IPS-18c (cell line): ENCODE data around the gene FXYD7.
"Not testable (repeated sequence)": the region's sequence is repeated elsewhere in the genome, so short reads cannot be mapped to it uniquely, and the experiment has no call there.

Source experiments
- H3K4me3 ChIP-seq: 2 replicates; pipeline ENCODE4 v1.7.0; 2013; ENCODE audit warnings: low read depth, mild to moderate bottlenecking, low read length, moderate library complexity; ENCODE audit not compliant: insufficient read depth
- H3K9me3 ChIP-seq: one replicate; pipeline ENCODE4 v1.6.1; 2013; ENCODE audit warnings: mild to moderate bottlenecking, low read length, moderate library complexity; ENCODE audit not compliant: control insufficient read depth, insufficient read depth

FXYD7 gene

DNA sequence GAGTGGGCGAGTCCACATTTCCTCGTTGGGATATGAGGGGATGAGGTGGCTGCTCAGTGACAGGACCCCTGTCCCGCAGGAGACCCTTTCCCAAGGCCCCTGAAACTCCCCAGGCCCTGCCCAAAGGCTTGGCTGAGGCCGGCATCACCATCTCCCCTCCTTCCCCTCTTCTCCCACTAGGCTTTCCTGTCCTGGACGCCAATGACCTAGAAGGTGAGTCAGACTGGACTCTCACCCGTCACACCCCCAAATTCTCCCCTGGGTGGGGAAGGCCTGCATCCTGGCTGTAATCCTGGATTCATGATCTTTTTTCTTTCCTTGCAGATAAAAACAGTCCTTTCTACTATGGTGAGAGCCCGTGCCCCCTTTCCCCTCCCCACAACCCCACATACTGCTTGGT is 22.2 kb upstream of the FXYD7 start:
- no peak overlapping the region for H3K4me3 ChIP-seq
- no peaks in the 10 kb centered on the region for H3K9me3 ChIP-seq

DNA sequence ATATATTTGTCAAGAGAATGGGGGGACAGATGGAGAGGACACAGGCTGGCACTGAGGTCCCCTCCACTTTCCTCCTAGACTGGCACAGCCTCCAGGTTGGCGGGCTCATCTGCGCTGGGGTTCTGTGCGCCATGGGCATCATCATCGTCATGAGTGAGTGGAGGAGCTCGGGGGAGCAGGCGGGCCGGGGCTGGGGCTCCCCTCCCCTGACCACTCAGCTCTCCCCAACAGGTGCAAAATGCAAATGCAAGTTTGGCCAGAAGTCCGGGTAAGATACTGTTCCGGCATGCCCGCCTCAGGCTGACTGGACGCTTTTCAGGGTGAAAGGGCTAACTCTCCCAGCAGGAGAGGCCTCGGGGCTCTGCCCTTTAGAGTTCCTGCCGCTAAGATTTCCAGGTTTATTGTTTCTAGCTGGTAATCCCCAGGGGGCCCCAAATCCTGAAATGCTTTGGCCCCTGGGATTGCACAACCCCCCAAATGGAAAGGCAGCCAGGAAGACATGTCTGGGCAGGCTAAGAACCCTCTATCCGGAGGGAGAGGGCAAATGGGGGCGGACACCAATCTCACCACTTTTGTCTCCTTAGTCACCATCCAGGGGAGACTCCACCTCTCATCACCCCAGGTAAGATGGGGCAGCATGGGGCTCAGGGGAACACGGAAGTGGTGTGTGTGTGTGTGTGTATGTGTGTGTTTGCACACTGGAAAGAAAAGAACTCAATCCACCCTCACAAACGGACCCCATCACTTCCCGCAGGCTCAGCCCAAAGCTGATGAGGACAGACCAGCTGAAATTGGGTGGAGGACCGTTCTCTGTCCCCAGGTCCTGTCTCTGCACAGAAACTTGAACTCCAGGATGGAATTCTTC is 20.1 kb upstream of the FXYD7 start:
- no peaks in the 10 kb centered on the region for H3K9me3 ChIP-seq

DNA sequence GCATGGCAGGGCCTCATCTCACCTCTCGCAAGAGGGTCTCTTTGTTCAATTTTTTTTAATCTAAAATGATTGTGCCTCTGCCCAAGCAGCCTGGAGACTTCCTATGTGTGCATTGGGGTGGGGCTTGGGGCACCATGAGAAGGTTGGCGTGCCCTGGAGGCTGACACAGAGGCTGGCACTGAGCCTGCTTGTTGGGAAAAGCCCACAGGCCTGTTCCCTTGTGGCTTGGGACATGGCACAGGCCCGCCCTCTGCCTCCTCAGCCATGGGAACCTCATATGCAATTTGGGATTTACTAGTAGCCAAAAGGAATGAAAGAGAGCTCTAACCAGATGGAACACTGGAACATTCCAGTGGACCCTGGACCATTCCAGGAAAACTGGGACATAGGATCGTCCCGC is 19.5 kb upstream of the FXYD7 start:
- Histone ChIP-seq H3K4me3 (no peak overlapping the region), H3K9me3 (no peaks in the 10 kb centered on the region)

More for the DNA sequence above, 20.1 kb upstream of the FXYD7 start:
- H3K4me3 ChIP-seq: no peak overlapping the region

DNA sequence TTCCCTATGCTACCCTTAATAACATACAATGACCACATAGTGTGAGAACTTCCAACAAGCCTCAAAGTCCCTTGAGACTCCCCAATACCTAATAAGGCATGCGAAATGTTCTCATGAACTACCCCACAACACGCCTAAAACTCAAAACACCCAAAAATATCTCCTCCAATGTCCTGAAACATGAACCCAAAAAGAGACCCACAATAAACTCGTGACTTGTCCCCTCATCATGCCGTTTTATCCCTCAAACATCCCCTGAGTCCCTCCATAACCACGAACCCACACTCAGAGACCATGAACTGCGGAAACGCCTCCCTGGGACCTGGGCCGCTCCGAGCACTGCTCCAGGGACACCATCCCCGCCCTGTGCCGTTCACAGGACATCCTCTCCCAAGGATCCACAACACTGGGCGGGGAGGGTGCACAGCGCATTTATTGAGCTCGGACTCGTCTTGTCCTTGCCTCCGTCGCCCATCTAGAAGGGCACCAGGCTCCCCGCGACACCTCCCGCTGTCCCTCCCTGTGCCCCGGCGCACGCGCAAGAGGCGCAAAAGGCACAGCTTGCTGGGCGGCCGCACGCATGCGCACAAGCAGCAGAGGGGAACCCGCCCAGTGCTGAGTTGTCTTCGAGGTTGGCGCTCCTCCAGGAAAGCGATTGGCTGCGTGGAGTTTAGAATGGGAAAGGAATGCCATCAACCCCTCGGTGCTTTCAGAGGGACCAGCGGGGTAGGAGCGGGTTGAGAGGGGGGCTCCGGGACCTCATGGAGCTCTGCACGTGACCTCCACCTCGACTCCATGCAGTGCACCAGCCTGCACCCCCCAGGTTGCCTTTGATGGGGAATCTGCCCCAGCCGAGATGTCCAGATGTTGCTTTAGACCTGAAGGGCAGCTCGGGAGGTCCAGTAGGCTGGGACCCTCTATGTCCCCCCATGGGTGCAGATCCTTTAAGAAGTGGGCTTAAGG is 18.7 kb upstream of the FXYD7 start:
- H3K9me3 ChIP-seq: no peaks in the 10 kb centered on the region

DNA sequence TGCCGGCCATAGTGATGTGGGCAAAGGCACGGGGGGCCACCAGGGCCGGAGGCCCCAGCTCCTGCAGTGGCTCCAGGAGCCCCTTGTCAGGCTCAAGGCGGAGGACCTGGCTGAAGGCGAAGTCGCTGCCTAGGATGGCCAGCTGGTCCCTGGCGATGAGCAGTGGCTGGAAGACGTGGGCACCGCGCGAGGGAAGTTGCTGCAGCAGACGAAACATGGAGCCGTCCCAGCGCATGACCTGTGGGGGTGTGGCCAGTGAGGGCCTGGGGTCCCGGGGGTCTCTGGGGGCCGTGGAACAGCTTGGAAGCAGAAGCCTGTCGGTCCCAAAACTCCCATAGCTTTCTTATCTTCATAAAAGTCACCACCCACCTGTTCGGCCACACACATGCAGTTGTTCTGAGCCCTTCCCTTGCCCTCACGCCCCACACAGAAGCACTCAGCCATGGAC is 17.8 kb upstream of the FXYD7 start:
- H3K9me3 ChIP-seq: no peaks in the 10 kb centered on the region

More for the DNA sequence above, 18.7 kb upstream of the FXYD7 start:
- 0 out of 2 replicates have a peak overlapping the region, but pooled peaks have one; percentile 17 for H3K4me3 ChIP-seq

DNA sequence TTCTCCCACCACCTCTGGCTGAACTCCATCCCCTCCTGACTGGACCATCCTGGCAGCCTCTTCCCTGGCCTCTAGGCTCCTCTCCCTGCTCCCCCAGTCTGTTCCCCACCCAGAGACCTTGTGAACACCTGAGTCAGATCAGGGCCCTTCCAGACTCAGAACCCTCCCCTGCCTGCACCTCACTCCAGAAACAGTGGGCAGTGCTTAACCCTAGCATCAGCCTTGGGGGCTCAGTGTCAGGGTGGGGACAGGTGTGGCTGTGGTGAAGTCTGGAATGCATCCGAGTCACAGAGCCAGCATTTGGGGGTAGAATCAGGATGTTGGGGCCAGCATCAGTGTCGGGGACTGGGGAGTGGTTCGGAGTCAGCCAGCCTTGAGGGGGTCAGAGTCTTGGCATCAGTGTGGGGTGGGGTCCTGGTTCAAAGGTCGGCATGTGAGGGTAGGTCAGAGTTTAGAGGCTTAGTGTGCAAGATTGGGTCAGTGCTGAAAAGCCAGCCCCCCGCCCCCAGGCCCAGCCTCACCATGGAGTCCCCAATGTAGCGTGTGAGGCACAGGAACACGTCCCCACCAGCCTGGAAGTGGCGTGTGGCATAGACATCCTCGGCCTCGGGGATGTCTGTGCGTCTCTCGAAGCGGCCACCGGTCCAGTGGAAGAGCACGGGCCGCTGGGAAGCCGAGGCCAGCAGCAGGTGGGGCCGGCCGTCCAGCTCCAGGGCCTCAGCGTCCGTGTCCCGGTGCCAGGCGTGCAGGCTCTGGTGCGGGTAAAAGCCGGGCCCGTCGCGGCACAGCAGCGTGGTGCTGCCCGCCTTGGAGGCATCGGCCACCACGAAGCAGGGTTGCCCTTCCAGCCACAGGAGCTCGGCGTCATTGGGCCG is 17.1 kb upstream of the FXYD7 start:
- H3K9me3 ChIP-seq: no peaks in the 10 kb centered on the region

More for the DNA sequence above, 17.8 kb upstream of the FXYD7 start:
- no peak overlapping the region for H3K4me3 ChIP-seq

DNA sequence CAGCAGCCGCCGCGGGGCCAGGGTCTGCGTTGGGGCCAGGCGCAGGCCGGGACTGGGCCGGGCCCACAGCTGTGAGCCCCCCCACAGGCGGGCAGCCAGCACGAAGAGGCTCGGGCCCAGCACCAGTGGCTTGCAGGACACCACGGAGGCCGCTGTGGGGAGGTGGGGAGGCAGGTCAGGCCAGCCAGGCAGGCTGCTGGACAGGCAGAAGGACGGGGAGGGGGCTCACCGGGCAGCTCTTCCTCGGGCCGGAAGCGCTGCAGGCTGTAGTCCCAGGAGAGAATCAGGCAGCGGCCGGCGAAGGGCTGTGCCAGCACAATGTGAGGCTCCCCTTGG is 16.5 kb upstream of the FXYD7 start:
- no peaks in the 10 kb centered on the region for H3K9me3 ChIP-seq
- no peak overlapping the region for H3K4me3 ChIP-seq

More for the DNA sequence above, 17.1 kb upstream of the FXYD7 start:
- H3K4me3 ChIP-seq: no peak overlapping the region

DNA sequence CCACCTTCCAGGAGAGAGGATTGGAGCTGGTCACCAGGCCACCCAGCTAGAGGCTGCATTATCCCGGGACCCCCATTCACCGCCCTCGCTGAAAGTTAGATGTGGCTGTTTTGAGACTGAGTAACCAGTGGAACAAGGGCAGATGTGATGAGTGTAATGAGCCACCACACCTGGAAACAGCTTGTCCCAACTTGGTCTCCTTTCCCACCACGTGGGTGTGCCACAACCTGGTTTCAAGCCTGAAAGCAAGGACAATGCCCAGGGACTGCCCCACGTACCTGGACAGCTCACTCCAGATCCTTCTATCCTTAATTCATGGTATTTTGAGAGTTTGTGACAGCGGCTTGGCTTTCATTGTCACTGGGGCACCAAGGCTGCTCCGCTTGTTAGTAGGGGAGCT is 15.2 kb upstream of the FXYD7 start:
- H3K4me3 ChIP-seq: no peak overlapping the region
- no peaks in the 10 kb centered on the region for H3K9me3 ChIP-seq

DNA sequence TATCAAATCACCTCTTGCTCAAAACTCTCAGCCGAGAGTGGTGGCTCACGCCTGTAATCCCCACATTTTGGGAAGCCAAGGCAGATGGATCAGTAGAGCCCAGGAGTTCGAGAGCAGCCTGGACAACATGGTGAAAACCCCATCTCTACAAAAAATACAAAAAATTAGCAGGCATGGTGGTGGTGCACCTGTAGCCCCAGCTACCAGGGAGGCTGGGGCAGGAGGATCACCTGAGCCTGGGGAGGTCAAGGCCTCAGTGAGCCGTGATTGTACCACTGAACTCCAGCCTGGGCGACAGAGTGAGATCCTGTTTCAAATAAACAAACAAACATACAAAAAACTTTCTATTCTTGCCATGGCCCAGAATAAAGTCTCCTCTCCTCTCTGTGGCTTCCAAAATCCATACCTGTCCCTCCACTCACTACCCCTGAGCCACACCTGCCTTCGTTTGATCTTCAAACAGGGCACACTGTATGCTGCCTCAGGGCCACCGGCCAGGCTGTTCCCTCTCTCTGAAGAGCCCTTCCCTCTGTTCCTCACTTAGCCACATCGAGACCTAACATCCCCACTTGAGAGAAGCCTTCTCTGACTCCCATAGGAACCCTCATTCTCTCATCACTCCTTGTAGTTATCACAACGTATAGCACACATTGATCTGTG is 14.5 kb upstream of the FXYD7 start:
- Histone ChIP-seq H3K4me3 (no peak overlapping the region), H3K9me3 (no peaks in the 10 kb centered on the region)

DNA sequence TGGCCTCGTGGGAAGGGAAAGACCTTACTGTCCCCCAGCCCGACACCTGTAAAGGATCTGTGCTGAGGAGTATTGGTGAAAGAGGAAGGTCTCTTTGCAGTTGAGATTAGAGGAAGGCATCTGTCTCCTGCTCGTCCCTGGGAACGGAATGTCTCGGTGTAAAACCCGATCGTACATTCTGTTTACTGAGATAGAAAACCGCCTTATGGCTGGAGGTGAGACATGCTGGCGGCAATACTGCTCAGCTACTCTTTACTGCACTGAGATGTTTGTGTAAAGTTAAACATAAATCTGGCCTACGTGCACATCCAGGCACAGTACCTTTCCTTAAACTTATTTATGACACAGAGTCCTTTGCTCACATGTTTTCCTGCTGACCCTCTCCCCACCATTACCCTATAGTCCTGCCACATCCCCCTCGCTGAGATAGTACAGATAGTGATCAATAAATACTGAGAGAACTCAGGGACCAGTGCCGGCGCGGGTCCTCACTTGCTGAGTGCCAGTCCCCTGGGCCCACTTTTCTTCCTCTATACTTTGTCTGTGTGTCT is 13.3 kb upstream of the FXYD7 start:
- not testable (repeated sequence) for H3K4me3 ChIP-seq, H3K9me3 ChIP-seq

DNA sequence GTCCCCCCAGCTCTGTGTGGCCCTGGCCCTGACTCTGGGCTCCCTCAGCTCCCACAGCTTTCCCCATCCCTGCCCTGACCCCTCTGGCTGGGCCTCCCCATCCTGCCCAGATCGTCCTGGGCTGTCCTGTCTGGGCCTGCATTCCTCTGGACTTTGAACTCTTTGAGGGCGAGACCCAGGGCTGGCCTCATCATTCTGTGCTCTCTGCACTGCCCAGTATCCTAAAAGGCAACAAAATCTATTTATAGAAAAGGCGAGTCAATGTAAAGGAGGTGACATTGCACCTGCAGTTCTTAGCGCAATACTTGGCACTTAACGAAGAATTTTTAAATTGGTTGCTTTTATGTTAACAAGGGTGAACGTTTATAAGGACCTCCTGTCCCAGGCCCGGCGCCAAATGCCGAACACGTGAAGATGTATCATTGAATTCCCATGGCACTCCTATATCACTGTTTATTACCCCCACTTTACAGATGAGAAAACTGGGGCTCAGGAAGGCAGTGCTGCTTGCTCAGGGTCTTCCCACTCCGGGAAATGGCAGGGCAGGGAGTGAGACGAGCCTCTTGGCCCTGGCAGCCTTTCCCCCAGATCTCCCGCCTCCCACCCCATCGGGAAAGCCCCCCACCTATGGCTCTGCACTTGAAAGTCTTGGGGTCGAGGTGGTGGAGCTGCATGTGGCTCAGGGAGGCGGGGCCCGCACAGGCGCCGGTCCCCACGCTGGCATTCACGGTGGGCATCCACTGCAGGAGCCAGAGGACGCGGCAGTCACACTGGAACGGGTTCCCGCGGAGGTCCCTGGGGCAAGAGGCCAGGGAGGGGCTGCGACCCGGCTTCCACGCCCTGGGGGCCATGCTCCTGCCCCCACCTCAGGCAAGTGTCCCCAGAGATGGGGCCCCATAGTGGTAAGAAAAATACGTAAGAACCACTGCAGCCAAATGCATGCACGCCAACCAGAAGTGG is 12.0 kb upstream of the FXYD7 start:
- H3K4me3 ChIP-seq: no peak overlapping the region
- H3K9me3 ChIP-seq: no peaks in the 10 kb centered on the region

DNA sequence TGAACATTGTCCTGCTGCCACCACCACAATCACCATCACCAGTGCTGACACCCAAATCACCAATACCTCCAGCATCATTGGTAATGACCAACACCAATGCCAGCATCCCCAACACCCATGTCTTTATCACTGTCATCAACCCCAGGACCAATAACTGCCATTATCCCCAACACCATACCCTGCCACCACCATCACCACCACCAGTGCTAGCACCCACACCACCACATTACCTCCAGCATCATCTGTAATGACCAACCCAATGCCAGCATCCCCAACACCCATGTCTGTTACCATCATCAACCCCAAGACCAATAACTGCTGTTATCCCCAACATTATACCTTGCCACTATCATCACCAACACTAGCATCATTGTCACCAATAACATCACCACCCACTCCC is 10.8 kb upstream of the FXYD7 start:
- H3K9me3 ChIP-seq: no peaks in the 10 kb centered on the region
- no peak overlapping the region for H3K4me3 ChIP-seq

DNA sequence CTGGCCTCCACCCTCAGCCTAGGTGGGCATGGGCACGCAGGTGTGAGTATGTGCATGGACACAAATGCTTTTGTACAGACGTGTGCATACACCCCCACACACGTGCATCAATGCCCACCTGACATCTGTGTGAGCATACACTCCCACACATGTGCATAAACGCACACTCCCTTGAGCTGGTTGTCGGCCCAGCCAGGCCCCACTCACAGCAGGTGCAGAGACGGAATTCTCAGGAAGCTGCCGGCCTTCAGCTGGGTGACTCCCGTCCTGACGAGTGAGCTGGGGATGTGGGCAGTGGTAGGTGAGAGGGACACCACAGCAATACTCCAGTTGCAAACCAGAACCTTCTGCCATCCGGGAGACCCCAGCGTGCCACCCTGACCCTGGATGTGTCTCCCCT is 9.2 kb upstream of the FXYD7 start:
- Histone ChIP-seq H3K4me3 (no peak overlapping the region), H3K9me3 (no peaks in the 10 kb centered on the region)

DNA sequence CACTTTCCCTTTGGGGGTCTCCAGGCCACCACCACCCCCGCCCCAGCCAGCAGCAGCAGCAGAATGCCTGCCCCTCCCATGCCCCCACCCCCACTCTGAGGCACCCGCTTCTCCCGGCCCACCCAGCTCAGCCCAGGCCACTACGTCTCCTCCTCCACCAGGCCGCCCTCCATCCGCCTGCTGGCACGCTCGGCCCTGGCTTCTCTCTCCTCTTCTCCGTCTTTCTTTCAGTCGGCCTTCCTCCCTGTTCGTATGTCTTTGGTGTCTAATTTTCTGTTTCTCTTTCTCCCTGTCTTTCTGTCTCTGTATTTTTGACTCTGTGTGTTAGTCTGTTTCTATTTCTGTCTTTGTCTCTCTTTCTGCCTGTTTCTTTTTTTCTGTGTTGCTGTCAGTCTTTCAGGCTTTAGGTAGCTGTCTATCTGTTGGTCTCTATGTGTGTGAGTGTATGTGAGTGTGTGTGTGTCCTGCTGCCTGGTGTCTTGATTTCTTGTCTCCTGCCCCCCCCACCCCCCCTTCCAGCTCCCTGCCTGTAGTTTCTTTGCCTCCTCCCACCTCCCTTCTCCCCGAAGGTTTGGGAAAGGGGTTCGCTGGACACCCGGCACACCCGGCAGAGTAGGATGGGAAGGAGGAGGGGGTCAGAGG is 8.3 kb upstream of the FXYD7 start, which contains the start of gene LGI4:
Gene LGI4 (minus strand): TSS at position 459 of the 642 bp plus-strand sequence. CDS start 379 bp downstream, at position 80.
- Histone ChIP-seq H3K4me3 (no peak within 1 kb of the TSS), H3K9me3 (no peaks in the 10 kb centered on the region)

DNA sequence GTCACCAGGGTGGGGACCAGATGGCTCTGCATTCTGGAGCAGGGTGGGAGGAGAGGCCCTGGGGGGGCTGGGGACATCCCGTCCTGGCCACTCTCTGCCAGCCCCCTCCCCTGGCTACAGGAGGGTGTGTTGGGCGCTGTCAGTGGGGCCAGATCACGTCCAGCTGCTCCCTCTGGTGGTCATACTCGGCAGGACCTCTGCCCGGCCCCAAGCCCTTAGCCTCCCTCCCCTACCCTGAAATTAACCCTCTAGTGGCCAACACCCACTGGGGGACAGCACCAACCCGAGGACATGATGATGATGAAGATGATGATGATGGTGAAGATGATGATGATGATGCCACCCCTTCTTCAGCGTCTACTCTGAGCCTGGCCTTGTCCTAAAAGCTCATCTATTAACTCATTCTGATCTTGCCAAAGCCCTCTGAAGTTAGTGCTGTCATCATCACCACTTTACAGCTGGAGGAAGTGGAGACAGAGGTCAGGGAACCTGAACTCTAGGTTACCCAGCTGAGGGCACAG is 7.6 kb upstream of the FXYD7 start:
- no peak overlapping the region for H3K4me3 ChIP-seq

More for the DNA sequence above, 7.6 kb upstream of the FXYD7 start:
- no peaks in the 10 kb centered on the region for H3K9me3 ChIP-seq
